ENCODE data around the gene TMOD4.

Gene TMOD4

GRCh38 chr1:151143986-151144385 lies 31.8 kb downstream of the TMOD4 start:
- DNase-seq (ENCODE audit: low spot score), result no peak
- TF ChIP-seq, protein P1, sequence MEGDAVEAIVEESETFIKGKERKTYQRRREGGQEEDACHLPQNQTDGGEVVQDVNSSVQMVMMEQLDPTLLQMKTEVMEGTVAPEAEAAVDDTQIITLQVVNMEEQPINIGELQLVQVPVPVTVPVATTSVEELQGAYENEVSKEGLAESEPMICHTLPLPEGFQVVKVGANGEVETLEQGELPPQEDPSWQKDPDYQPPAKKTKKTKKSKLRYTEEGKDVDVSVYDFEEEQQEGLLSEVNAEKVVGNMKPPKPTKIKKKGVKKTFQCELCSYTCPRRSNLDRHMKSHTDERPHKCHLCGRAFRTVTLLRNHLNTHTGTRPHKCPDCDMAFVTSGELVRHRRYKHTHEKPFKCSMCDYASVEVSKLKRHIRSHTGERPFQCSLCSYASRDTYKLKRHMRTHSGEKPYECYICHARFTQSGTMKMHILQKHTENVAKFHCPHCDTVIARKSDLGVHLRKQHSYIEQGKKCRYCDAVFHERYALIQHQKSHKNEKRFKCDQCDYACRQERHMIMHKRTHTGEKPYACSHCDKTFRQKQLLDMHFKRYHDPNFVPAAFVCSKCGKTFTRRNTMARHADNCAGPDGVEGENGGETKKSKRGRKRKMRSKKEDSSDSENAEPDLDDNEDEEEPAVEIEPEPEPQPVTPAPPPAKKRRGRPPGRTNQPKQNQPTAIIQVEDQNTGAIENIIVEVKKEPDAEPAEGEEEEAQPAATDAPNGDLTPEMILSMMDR (IDR thresholded peaks at IDR 0.05; ENCODE audit: extremely low read depth, insufficient read depth, missing control alignments), result no peak
- in situ Hi-C loops (cut with MboI; ENCODE audit: low pct_unique_long_range_greater_than_20kb, low sequenced_read_pairs, unreplicated experiment), result no loop called here

DNA sequence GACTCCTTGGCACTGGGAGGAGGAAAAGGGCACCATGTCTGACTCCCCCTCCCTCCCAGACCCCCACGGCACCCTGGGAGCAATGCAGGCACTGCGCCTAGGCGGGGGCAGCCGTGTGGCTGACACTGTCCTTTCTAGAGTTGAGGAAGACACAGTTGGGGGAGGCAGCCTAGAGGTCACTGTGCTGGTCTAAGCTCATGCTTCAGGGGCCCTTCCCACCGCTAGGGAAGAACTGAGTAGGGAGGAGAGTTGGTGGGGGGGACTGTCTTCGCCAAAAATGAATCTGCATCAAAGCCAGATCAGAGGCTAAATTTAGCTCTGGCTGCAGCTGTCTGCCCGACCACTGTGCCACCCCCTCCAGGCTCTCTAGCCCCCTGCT lies 32.7 kb downstream of the TMOD4 start:
- TF ChIP-seq, protein P1 (IDR thresholded peaks at IDR 0.05; ENCODE audit: extremely low read depth, insufficient read depth, missing control alignments), result no peak
- DNase-seq (ENCODE audit: low spot score), result no peak
- in situ Hi-C loops (cut with MboI; ENCODE audit: low pct_unique_long_range_greater_than_20kb, low sequenced_read_pairs, unreplicated experiment), result no loop called here

DNA sequence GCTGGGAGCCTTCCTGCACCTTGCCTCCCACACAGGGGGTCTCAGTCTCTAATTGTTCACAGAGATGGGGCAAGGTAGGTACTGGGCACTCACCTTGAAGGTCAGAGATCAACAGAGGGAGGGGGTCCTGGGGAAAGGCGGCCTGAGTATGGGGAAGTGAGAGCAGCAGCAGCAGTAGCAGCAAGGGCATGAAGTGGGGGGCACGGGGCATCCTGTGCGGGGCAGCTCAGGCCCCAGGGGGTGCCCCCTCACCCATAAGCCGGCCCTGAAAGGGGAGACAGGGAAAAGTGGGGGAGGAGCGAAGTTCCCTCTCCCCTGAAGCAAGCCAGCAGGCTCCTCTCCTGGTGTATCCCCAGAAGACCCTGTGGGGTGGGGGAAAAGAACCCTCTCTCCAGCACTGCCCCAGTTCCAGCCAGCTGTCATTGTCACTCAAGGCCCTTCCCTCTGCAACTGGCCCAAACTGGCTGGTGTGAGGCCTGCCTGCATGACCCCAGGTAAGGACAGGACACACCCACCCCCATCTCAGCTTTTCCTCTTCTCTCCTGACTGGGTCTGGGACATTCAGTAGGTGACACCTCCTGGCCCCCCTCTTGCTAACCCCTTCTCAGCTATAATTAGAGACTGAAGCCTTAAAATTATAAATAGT lies 33.2 kb downstream of the TMOD4 start:
- in situ Hi-C loops (cut with MboI; ENCODE audit: low pct_unique_long_range_greater_than_20kb, low sequenced_read_pairs, unreplicated experiment), result no loop called here
- TF ChIP-seq, protein P1 (IDR thresholded peaks at IDR 0.05; ENCODE audit: extremely low read depth, insufficient read depth, missing control alignments), result no peak
- DNase-seq (ENCODE audit: low spot score), result no peak

DNA sequence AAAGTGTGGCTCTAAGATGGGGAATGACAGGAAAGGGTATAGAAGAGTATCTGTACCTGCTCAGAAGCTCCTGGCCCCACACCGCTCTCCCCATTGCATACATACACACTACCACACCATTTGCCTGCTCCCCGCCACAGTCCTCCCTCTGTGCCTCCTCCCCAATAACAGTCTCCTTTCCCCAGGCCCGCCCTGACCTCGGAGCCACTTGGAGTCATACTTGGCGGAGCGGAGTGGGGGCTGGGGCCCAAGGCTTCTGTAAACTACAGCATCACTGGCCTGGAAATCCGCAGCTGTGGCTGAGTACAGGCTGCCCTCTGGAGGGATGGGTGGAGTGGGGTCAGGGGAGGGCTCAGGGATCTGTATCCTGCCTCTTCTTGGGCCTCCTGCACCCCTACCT lies 38.0 kb downstream of the TMOD4 start:
- DNase-seq (ENCODE audit: low spot score), result no peak
- in situ Hi-C loops (cut with MboI; ENCODE audit: low pct_unique_long_range_greater_than_20kb, low sequenced_read_pairs, unreplicated experiment), result no loop called here
- TF ChIP-seq, protein P1 (IDR thresholded peaks at IDR 0.05; ENCODE audit: extremely low read depth, insufficient read depth, missing control alignments), result no peak

GRCh38 chr1:151135433-151136385 lies 40.1 kb downstream of the TMOD4 start:
- no peak for DNase-seq (ENCODE audit: low spot score)
- TF ChIP-seq, protein P1 (IDR thresholded peaks at IDR 0.05; ENCODE audit: extremely low read depth, insufficient read depth, missing control alignments), result peak; percentile 25
- in situ Hi-C loops (cut with MboI; ENCODE audit: low pct_unique_long_range_greater_than_20kb, low sequenced_read_pairs, unreplicated experiment), result no loop called here

DNA sequence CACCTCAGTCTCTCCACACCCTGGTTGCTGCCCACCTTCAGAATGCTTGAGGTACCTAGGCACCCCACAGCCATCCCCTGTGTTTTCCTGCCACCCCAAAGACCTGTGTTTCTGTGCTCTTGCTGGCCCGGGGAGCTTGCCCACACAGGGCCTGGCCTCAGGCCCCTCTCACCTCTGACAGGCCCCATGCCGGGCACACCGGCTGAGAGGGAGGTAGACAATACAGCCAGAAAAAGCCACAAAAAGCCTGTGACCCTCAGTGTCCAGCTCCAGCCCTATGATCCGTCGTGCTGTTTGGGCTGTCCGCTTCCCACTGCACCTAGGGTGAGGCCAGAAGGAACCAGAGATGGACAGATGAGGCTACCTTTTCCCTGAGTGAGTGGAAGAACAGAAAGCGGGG lies 40.8 kb downstream of the TMOD4 start:
- in situ Hi-C loops (cut with MboI; ENCODE audit: low pct_unique_long_range_greater_than_20kb, low sequenced_read_pairs, unreplicated experiment), result no loop called here
- no peak for DNase-seq (ENCODE audit: low spot score)
- TF ChIP-seq, protein P1 (IDR thresholded peaks at IDR 0.05; ENCODE audit: extremely low read depth, insufficient read depth, missing control alignments), result no peak

Data from GM13977 (cell line).